Measurements from ENCODE around the gene STAT4. TPM values are rescaled to one million over a fixed set of nuclear protein-coding genes. Genes with fewer than 3 reads are reported as not detected.
A peak's percentile ranks its signal among the peaks of the same experiment; 100 is the strongest.

Gene STAT4
- total and polyA plus RNA-seq, 5 donors from 2014 or later, result 22.7 to 60.0 (median 28.8) TPM

DNA sequence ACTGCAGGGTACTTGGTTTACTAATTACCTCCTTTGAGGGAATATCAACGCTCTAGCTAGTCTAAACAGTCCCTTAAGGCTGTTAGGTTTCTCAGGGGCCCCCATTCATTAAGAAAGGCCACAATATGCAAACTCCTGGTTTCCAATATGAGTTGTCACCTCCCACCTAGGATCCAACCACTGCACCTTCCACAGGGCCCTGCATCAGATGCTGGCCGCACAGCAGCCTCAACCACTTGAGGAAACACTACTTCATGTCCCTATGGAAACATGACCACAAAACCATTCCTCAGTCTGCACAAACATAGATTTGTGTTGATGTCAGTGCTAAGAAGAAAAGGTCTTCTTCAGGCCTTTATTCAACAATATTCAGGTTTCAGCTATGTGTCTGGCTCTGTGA is 40.9 kb downstream of the STAT4 start:
- no peak overlapping the region for H3K27ac ChIP-seq (ENCODE audit: insufficient read depth, low read length, poor library complexity, severe bottlenecking)
- no peak overlapping the region for H3K27ac Mint-ChIP-seq

DNA sequence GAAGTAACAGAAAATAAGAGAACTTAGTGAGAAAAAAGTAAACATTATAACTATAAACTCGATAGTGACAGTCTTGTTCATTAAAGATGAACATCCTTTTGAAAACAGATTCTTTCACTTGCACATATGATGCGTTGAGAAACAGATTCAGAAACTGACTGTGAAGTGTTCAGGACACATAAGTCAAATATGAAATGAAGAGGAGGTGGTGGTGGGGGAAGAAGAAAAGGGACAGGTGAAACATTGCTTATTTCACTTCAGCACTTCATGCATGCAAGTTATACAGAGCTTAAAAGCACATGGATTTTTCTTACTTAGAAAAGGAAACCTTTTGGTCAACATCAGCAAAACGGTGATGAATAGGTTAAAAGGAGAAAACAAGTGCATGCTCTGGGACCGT is 42.5 kb downstream of the STAT4 start:
- Mint-ChIP-seq H3K27me3 (no peaks in the 10 kb centered on the region), H3K4me1 (peaks cover 14 to 37% (median 20%) of the 10 kb centered on the region in 4 donors), H3K36me3 (peaks cover 8% of the 10 kb centered on the region), H3K27ac (peak overlapping the region in 1 of 3 donors; percentile 32), H3K9me3 (no peaks in the 10 kb centered on the region), H3K4me3 (no peak overlapping the region)
- ATAC-seq (ENCODE audit: low read depth in 2 of 2), result no peak
- no peak overlapping the region for H3K4me3 ChIP-seq (ENCODE audit: low read depth, low read length)
- peak in 1 of 3 donors; percentile 17 for DNase-seq
- H3K27ac ChIP-seq (ENCODE audit: insufficient read depth, low read length, poor library complexity, severe bottlenecking), result no peak overlapping the region
- no peaks in the 10 kb centered on the region for H3K9me3 ChIP-seq (ENCODE audit: control insufficient read depth in 2 of 2, low read length in 2 of 2)
- peaks cover 5% of the 10 kb centered on the region for H3K4me1 ChIP-seq (ENCODE audit: control insufficient read depth, insufficient read depth, low read length, poor library complexity, severe bottlenecking)
- H3K27me3 ChIP-seq (ENCODE audit: control insufficient read depth, insufficient read depth, low read length), result no peaks in the 10 kb centered on the region
- no peaks in the 10 kb centered on the region for H3K36me3 ChIP-seq (ENCODE audit: control insufficient read depth, insufficient read depth, low read length)

More for the DNA sequence above, 40.9 kb downstream of the STAT4 start:
- H3K4me3 ChIP-seq (ENCODE audit: low read depth, low read length), result no peak overlapping the region
- H3K27me3 Mint-ChIP-seq, result no peaks in the 10 kb centered on the region
- peaks cover 8% of the 10 kb centered on the region for H3K36me3 Mint-ChIP-seq
- no peak overlapping the region for H3K4me3 Mint-ChIP-seq
- ATAC-seq (ENCODE audit: low read depth in 2 of 2) (no peak), DNase-seq (no peak)
- peaks cover 20% of the 10 kb centered on the region for H3K4me1 ChIP-seq (ENCODE audit: control insufficient read depth, insufficient read depth, low read length, poor library complexity, severe bottlenecking)
- no peaks in the 10 kb centered on the region for H3K36me3 ChIP-seq (ENCODE audit: control insufficient read depth, insufficient read depth, low read length)
- no peaks in the 10 kb centered on the region for H3K9me3 Mint-ChIP-seq
- no peaks in the 10 kb centered on the region for H3K27me3 ChIP-seq (ENCODE audit: control insufficient read depth, insufficient read depth, low read length)
- H3K4me1 Mint-ChIP-seq, result peaks cover 21 to 46% (median 33%) of the 10 kb centered on the region in 4 donors
- no peaks in the 10 kb centered on the region for H3K9me3 ChIP-seq (ENCODE audit: control insufficient read depth in 2 of 2, low read length in 2 of 2)

DNA sequence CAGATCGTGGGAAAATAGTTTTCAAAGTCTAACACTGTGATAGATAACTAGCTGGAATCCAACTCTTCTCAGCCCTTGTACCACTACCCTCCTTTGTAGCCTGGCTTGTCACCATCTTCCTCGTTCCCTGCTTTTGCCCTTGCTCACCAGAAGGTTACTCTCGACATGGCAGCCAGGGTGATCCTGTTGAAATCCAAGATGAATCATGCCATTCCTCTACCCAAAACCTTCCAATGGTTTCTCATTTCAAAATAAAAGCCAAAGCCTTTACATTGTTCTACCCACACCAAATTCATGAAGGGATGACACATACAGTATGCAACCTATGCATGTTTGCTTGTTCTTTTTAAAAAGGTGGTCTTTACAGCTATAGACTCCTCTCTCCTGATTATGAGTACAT is 45.7 kb downstream of the STAT4 start:
- Histone ChIP-seq H3K4me3 (ENCODE audit: low read depth, low read length) (no peak overlapping the region), H3K4me1 (ENCODE audit: control insufficient read depth, insufficient read depth, low read length, poor library complexity, severe bottlenecking) (peaks cover 3% of the 10 kb centered on the region), H3K9me3 (ENCODE audit: control insufficient read depth in 2 of 2, low read length in 2 of 2) (no peaks in the 10 kb centered on the region), H3K27me3 (ENCODE audit: control insufficient read depth, insufficient read depth, low read length) (no peaks in the 10 kb centered on the region), H3K36me3 (ENCODE audit: control insufficient read depth, insufficient read depth, low read length) (no peaks in the 10 kb centered on the region), H3K27ac (ENCODE audit: insufficient read depth, low read length, poor library complexity, severe bottlenecking) (no peak overlapping the region)
- DNase-seq (no peak), ATAC-seq (ENCODE audit: low read depth in 2 of 2) (no peak)
- H3K27ac Mint-ChIP-seq, result no peak overlapping the region
- H3K27me3 Mint-ChIP-seq, result no peaks in the 10 kb centered on the region
- no peak overlapping the region for H3K4me3 Mint-ChIP-seq
- peaks cover 17% of the 10 kb centered on the region for H3K36me3 Mint-ChIP-seq
- H3K9me3 Mint-ChIP-seq, result peaks cover 0 to 1% (median 0%) of the 10 kb centered on the region in 7 donors
- H3K4me1 Mint-ChIP-seq, result peaks cover 6 to 38% (median 21%) of the 10 kb centered on the region in 4 donors

GRCh38 chr2:191103774-191104173 is 47.0 kb downstream of the STAT4 start:
- H3K4me3 Mint-ChIP-seq, result no peak overlapping the region
- no peaks in the 10 kb centered on the region for H3K27me3 ChIP-seq (ENCODE audit: control insufficient read depth, insufficient read depth, low read length)
- H3K27me3 Mint-ChIP-seq, result no peaks in the 10 kb centered on the region
- H3K36me3 Mint-ChIP-seq, result peaks cover 17% of the 10 kb centered on the region
- no peak overlapping the region for H3K4me3 ChIP-seq (ENCODE audit: low read depth, low read length)
- no peak overlapping the region for H3K27ac Mint-ChIP-seq
- ATAC-seq (ENCODE audit: low read depth in 2 of 2) (no peak), DNase-seq (no peak)
- H3K36me3 ChIP-seq (ENCODE audit: control insufficient read depth, insufficient read depth, low read length), result no peaks in the 10 kb centered on the region
- peaks cover 0 to 1% (median 0%) of the 10 kb centered on the region in 7 donors for H3K9me3 Mint-ChIP-seq
- no peaks in the 10 kb centered on the region for H3K9me3 ChIP-seq (ENCODE audit: control insufficient read depth in 2 of 2, low read length in 2 of 2)
- no peak overlapping the region for H3K27ac ChIP-seq (ENCODE audit: insufficient read depth, low read length, poor library complexity, severe bottlenecking)
- H3K4me1 ChIP-seq (ENCODE audit: control insufficient read depth, insufficient read depth, low read length, poor library complexity, severe bottlenecking), result peaks cover 5% of the 10 kb centered on the region
- peaks cover 0 to 27% (median 13%) of the 10 kb centered on the region in 4 donors for H3K4me1 Mint-ChIP-seq

DNA sequence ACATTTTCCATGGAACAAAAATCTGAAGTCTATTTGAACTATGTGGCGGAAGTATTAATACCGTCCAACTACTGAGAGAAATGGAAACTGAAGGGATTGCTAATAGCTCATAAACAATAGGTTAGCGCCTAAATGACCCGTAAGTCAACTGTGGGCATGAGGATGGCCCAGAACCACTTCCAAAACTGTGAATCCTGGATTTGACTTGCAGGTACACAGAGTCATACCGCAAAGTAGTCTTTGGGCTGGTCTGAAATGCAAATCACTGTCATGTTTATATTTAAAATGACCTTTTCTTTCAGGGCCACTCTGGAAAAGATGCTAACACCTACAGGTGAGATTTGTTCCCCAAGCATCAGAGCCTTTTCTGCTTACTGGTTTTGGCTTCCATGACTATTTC is 50.6 kb downstream of the STAT4 start:
- Mint-ChIP-seq H3K4me3 (no peak overlapping the region), H3K27ac (no peak overlapping the region), H3K27me3 (no peaks in the 10 kb centered on the region), H3K36me3 (peaks cover 12% of the 10 kb centered on the region), H3K9me3 (peaks cover 0 to 8% (median 4%) of the 10 kb centered on the region in 7 donors), H3K4me1 (peaks cover 4 to 35% (median 15%) of the 10 kb centered on the region in 4 donors)
- H3K4me1 ChIP-seq (ENCODE audit: control insufficient read depth, insufficient read depth, low read length, poor library complexity, severe bottlenecking), result peaks cover 5% of the 10 kb centered on the region
- no peaks in the 10 kb centered on the region for H3K27me3 ChIP-seq (ENCODE audit: control insufficient read depth, insufficient read depth, low read length)
- no peak overlapping the region for H3K27ac ChIP-seq (ENCODE audit: insufficient read depth, low read length, poor library complexity, severe bottlenecking)
- no peak overlapping the region for H3K4me3 ChIP-seq (ENCODE audit: low read depth, low read length)
- no peak for DNase-seq
- H3K36me3 ChIP-seq (ENCODE audit: control insufficient read depth, insufficient read depth, low read length), result no peaks in the 10 kb centered on the region
- ATAC-seq (ENCODE audit: low read depth in 2 of 2), result no peak
- no peaks in the 10 kb centered on the region for H3K9me3 ChIP-seq (ENCODE audit: control insufficient read depth in 2 of 2, low read length in 2 of 2)

GRCh38 chr2:191087311-191087710 is 63.5 kb downstream of the STAT4 start:
- Mint-ChIP-seq H3K4me3 (no peak overlapping the region), H3K4me1 (peaks cover 6 to 20% (median 15%) of the 10 kb centered on the region in 4 donors), H3K27ac (no peak overlapping the region)

GRCh38 chr2:191086706-191087105 is 64.1 kb downstream of the STAT4 start:
- Histone ChIP-seq H3K9me3 (ENCODE audit: control insufficient read depth in 2 of 2, low read length in 2 of 2) (no peaks in the 10 kb centered on the region), H3K27ac (ENCODE audit: insufficient read depth, low read length, poor library complexity, severe bottlenecking) (no peak overlapping the region), H3K4me3 (ENCODE audit: low read depth, low read length) (no peak overlapping the region), H3K4me1 (ENCODE audit: control insufficient read depth, insufficient read depth, low read length, poor library complexity, severe bottlenecking) (no peaks in the 10 kb centered on the region), H3K36me3 (ENCODE audit: control insufficient read depth, insufficient read depth, low read length) (peaks cover 12% of the 10 kb centered on the region), H3K27me3 (ENCODE audit: control insufficient read depth, insufficient read depth, low read length) (no peaks in the 10 kb centered on the region)
- Mint-ChIP-seq H3K4me1 (peaks cover 6 to 22% (median 15%) of the 10 kb centered on the region in 4 donors), H3K4me3 (no peak overlapping the region), H3K27me3 (no peaks in the 10 kb centered on the region), H3K27ac (no peak overlapping the region), H3K36me3 (peaks cover 25% of the 10 kb centered on the region), H3K9me3 (peaks cover 0 to 7% (median 2%) of the 10 kb centered on the region in 7 donors)
- ATAC-seq (ENCODE audit: low read depth in 2 of 2), result no peak
- DNase-seq, result no peak

More at GRCh38 chr2:191087311-191087710, 63.5 kb downstream of the STAT4 start:
- no peaks in the 10 kb centered on the region for H3K27me3 Mint-ChIP-seq
- DNase-seq, result no peak
- H3K4me3 ChIP-seq (ENCODE audit: low read depth, low read length), result no peak overlapping the region
- peaks cover 12% of the 10 kb centered on the region for H3K36me3 ChIP-seq (ENCODE audit: control insufficient read depth, insufficient read depth, low read length)
- H3K9me3 Mint-ChIP-seq, result peaks cover 0 to 6% (median 1%) of the 10 kb centered on the region in 7 donors
- H3K4me1 ChIP-seq (ENCODE audit: control insufficient read depth, insufficient read depth, low read length, poor library complexity, severe bottlenecking), result no peaks in the 10 kb centered on the region
- H3K27ac ChIP-seq (ENCODE audit: insufficient read depth, low read length, poor library complexity, severe bottlenecking), result no peak overlapping the region
- no peaks in the 10 kb centered on the region for H3K27me3 ChIP-seq (ENCODE audit: control insufficient read depth, insufficient read depth, low read length)
- H3K9me3 ChIP-seq (ENCODE audit: control insufficient read depth in 2 of 2, low read length in 2 of 2), result no peaks in the 10 kb centered on the region
- ATAC-seq (ENCODE audit: low read depth in 2 of 2), result no peak
- peaks cover 19% of the 10 kb centered on the region for H3K36me3 Mint-ChIP-seq

GRCh38 chr2:191083540-191083939 is 67.3 kb downstream of the STAT4 start:
- no peaks in the 10 kb centered on the region for H3K4me1 ChIP-seq (ENCODE audit: control insufficient read depth, insufficient read depth, low read length, poor library complexity, severe bottlenecking)
- H3K27me3 ChIP-seq (ENCODE audit: control insufficient read depth, insufficient read depth, low read length), result no peaks in the 10 kb centered on the region
- H3K9me3 ChIP-seq (ENCODE audit: control insufficient read depth in 2 of 2, low read length in 2 of 2), result no peaks in the 10 kb centered on the region
- H3K9me3 Mint-ChIP-seq, result peaks cover 0 to 13% (median 5%) of the 10 kb centered on the region in 7 donors
- no peak overlapping the region for H3K27ac Mint-ChIP-seq
- no peak for ATAC-seq (ENCODE audit: low read depth in 2 of 2)
- peaks cover 32% of the 10 kb centered on the region for H3K36me3 Mint-ChIP-seq
- H3K36me3 ChIP-seq (ENCODE audit: control insufficient read depth, insufficient read depth, low read length), result peaks cover 12% of the 10 kb centered on the region
- DNase-seq, result no peak
- no peak overlapping the region for H3K27ac ChIP-seq (ENCODE audit: insufficient read depth, low read length, poor library complexity, severe bottlenecking)
- H3K4me3 ChIP-seq (ENCODE audit: low read depth, low read length), result no peak overlapping the region
- no peak overlapping the region for H3K4me3 Mint-ChIP-seq
- H3K27me3 Mint-ChIP-seq, result no peaks in the 10 kb centered on the region
- peaks cover 6 to 15% (median 12%) of the 10 kb centered on the region in 4 donors for H3K4me1 Mint-ChIP-seq

All from CD4-positive, CD25-positive, alpha-beta regulatory T cell (primary cell).